ENCODE measurements around the gene ANKK1. TPM values are rescaled to one million over a fixed set of nuclear protein-coding genes. Genes with fewer than 3 reads are reported as not detected.

The ANKK1 gene
- total and polyA plus RNA-seq, 2 of the 8 experiments (the other 6 are each of a cell fraction or from before 2014, with no cell fraction given) = 0.11 TPM; not detected in 1

DNA sequence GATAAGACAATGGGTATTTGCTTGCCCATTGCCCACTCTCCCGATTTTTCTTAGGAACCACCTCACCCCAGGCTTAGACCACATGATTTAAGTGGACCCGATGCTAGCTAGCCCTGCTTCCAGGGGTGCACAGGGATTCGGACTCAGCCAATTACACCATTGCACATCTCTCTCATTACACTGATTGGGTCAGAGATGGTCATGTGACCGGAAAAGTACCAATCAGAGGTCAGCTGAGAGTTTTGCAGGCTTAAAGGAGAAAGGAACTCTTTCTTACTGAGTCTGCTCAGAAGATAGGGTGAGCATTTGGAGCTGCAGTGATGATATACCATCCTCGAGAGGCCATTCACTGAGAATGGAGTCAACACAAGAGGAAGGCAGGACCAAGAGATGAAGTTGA, 12.2 kb upstream of the ANKK1 start:
- ChIA-PET CTCF (ENCODE audit: partially characterized antibody) (interaction anchor here (1.1 to 1.7 kb wide), 2 partner anchors 14 to 25 kb away, joined by 3 to 4 read pairs; no protein-coding TSS in a partner anchor), POLR2A (ENCODE audit: partially characterized antibody) (no interaction called here)
- Histone ChIP-seq H2BK120ac (replicated peaks; ENCODE audit: low read depth, low read length) (no peak overlapping the region), H2AFZ (ENCODE audit: low read length) (no peak overlapping the region), H3K27ac (ENCODE audit: low read depth, low read length) (no peak overlapping the region), H3K27me3 (replicated peaks in 1 of 4; ENCODE audit: control insufficient read depth in 3 of 4, extremely low read depth in 1 of 4, insufficient read depth in 3 of 4, low read length in 3 of 4) (no peaks in the 10 kb centered on the region), H2BK12ac (ENCODE audit: low read depth, low read length) (no peak overlapping the region), H2BK15ac (ENCODE audit: low read length) (no peak overlapping the region), H3K4me1 (replicated peaks in 1 of 4; ENCODE audit: control insufficient read depth in 3 of 4, insufficient read depth in 4 of 4, low read length in 3 of 4) (peaks cover 0 to 2% (median 0%) of the 10 kb centered on the region in 4 experiments; a peak in 1 of 7 replicates), H3K9me3 (ENCODE audit: insufficient read depth in 2 of 2, low read depth in 1 of 2, low read length in 1 of 2) (no peaks in the 10 kb centered on the region), H4K20me1 (replicated peaks in 1 of 2; ENCODE audit: control insufficient read depth in 1 of 2, insufficient read depth in 2 of 2, low read length in 2 of 2) (no peaks in the 10 kb centered on the region), H3K23ac (ENCODE audit: insufficient read length) (no peak overlapping the region), H3K79me2 (ENCODE audit: control insufficient read depth in 1 of 2, insufficient read depth in 2 of 2, low read length in 2 of 2) (no peaks in the 10 kb centered on the region), H2BK5ac (ENCODE audit: low read depth, low read length) (no peak overlapping the region), H3K18ac (ENCODE audit: extremely low read depth, low read length) (no peak overlapping the region), H3K79me1 (ENCODE audit: low read depth, low read length) (no peaks in the 10 kb centered on the region), H3K9ac (replicated peaks in 1 of 4; ENCODE audit: extremely low read depth in 1 of 4, low read depth in 3 of 4, low read length in 3 of 4) (no peak overlapping the region), H3K23me2 (ENCODE audit: low read depth, low read length) (no peaks in the 10 kb centered on the region; the same call in 1 of the 2 replicates), H3K36me3 (ENCODE audit: control insufficient read depth in 2 of 4, insufficient read depth in 4 of 4, low read length in 3 of 4) (no peaks in the 10 kb centered on the region), H2BK20ac (ENCODE audit: low read length) (no peak overlapping the region), H4K5ac (ENCODE audit: insufficient read length, low read depth, low read length) (no peak overlapping the region), H3K56ac (replicated peaks; ENCODE audit: insufficient read length, low read depth, low read length) (no peak overlapping the region), H3K4me2 (ENCODE audit: insufficient read depth in 1 of 2, low read depth in 2 of 2, low read length in 2 of 2) (no peak overlapping the region), H3K4ac (replicated peaks; ENCODE audit: insufficient read length, low read depth, low read length) (no peak overlapping the region), H3K4me3 (ENCODE audit: extremely low read depth in 1 of 4, insufficient read depth in 2 of 4, low read depth in 3 of 4, low read length in 4 of 4) (no peak overlapping the region), H3K14ac (ENCODE audit: insufficient read length) (no peak overlapping the region), H4K8ac (ENCODE audit: extremely low read depth, insufficient read depth, low read length) (no peak overlapping the region), H4K91ac (replicated peaks; ENCODE audit: insufficient read length, low read length) (no peak overlapping the region), H2AK5ac (ENCODE audit: low read depth, low read length) (no peak overlapping the region)
- TF ChIP-seq CBX8 (IDR thresholded peaks at IDR 0.05; ENCODE audit: borderline replicate concordance, low read depth, low read length) = no peak
- TF ChIP-seq, protein P1, sequence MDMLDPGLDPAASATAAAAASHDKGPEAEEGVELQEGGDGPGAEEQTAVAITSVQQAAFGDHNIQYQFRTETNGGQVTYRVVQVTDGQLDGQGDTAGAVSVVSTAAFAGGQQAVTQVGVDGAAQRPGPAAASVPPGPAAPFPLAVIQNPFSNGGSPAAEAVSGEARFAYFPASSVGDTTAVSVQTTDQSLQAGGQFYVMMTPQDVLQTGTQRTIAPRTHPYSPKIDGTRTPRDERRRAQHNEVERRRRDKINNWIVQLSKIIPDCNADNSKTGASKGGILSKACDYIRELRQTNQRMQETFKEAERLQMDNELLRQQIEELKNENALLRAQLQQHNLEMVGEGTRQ (IDR thresholded peaks at IDR 0.05; ENCODE audit: low read length) = 0 out of 2 replicates have a peak, but pooled peaks have one; percentile 23
- no peak for TF ChIP-seq EGR1 (IDR thresholded peaks at IDR 0.05; ENCODE audit: borderline replicate concordance, low read depth, low read length)
- no peak for TF ChIP-seq POLR2AphosphoS5 (IDR thresholded peaks at IDR 0.05; ENCODE audit: low read depth, low read length)
- DNase-seq (ENCODE audit: low read depth in 1 of 2, low spot score in 2 of 2) = no peak
- FAIRE-seq = no peak
- WGBS, 2 experiments (ENCODE audit: extremely low coverage in 1 of 2, insufficient coverage in 1 of 2, insufficient read length in 1 of 2, insufficient replicate concordance in 2 of 2, low coverage in 1 of 2, low lambda C conversion rate in 2 of 2, missing lambda C conversion rate in 1 of 2) = 85% methylated on average over 5 of the region's 5 CpGs; no CpG with 5 or more reads in 1 of the 2 experiments
